SH-SY5Y (cell line): Measurements from ENCODE around the gene PHAX.

Source experiments
- GATA2 ChIP-seq: IDR thresholded peaks from 2 replicates; pipeline ENCODE4 v1.6.1; 2011; ENCODE audit warnings: mild to moderate bottlenecking, low read depth, low read length
- GATA3 ChIP-seq: IDR thresholded peaks from 2 replicates; pipeline ENCODE4 v1.6.1; 2011; ENCODE audit warnings: low read depth, mild to moderate bottlenecking, low read length, moderate library complexity

The PHAX gene, protein sequence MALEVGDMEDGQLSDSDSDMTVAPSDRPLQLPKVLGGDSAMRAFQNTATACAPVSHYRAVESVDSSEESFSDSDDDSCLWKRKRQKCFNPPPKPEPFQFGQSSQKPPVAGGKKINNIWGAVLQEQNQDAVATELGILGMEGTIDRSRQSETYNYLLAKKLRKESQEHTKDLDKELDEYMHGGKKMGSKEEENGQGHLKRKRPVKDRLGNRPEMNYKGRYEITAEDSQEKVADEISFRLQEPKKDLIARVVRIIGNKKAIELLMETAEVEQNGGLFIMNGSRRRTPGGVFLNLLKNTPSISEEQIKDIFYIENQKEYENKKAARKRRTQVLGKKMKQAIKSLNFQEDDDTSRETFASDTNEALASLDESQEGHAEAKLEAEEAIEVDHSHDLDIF

GRCh38 chr5:126600631-126601511 is at the start of gene PHAX:
PHAX (plus strand) TSS chr5:126600947; CDS start chr5:126600963, 16 bp downstream.
- no peak for TF ChIP-seq GATA2
- no peak for TF ChIP-seq GATA3

DNA sequence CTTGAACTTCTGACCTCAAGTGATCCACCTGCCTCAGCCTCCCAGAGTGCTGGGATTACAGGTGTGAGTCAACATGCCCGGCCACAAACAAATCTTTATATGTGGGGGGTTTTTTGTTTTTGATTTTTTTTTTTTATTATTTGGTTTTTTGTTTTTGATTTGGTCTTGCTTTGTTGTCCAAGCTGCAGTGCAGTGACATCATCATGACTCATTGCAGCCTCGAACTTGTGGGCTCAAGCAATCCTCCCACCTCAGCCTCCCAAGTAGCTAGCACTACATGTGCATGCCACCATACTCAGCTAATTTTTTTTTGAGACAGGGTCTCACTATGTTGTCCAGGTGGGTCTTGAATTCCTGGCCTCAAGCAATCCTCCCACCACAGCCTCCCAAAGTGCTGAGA is 48.1 kb upstream of the PHAX start:
- no peak for TF ChIP-seq GATA2
- TF ChIP-seq GATA3: no peak

DNA sequence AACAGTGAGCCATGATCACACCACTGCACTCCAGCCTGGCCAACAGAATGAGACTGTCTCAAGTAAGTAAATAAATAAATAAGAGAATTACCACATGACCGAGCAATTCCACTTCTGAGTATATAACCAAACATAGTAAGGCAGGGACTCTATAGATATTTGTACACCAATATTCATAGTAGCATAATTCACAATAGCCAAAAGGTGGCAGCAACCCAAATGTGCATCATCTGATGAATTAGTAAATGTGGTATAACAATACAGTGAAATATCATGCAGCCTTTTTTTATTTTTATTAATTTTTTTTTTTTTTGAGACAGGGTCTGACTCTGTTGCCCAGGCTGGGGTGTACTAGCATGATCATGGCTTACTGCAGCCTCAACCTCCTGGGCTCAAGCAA is 38.8 kb upstream of the PHAX start:
- no peak for TF ChIP-seq GATA2
- TF ChIP-seq GATA3: no peak

GRCh38 chr5:126562823-126563222 is 37.9 kb upstream of the PHAX start:
- TF ChIP-seq GATA2: no peak

GRCh38 chr5:126568206-126568755 is 32.5 kb upstream of the PHAX start:
- TF ChIP-seq GATA3 (no peak), GATA2 (no peak)

- TF ChIP-seq GATA3 (no peak), GATA2 (no peak)
Observed at GRCh38 chr5:126575644-126576043, 25.1 kb upstream of the PHAX start.

GRCh38 chr5:126576974-126577373 is 23.8 kb upstream of the PHAX start:
- no peak for TF ChIP-seq GATA3
- TF ChIP-seq GATA2: no peak

DNA sequence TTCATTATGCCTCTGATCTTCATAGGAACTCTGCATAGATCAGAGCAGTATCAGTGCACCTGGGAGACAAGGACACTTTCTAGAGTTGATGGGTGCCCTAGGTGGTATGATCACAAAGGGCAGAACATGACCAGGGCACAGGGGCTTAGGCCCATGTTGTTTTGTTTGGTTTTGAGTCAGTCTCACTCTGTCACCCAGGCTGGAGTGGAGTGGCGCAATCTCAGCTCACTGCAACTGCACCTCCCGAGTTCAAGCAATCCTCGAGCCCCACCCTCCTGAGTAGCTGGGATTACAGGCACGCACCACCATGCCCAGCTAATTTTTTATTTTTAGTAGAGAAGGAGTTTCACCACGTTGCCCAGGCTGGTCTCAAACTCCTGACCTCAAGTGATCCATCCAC is 23.3 kb upstream of the PHAX start:
- TF ChIP-seq GATA2 (no peak), GATA3 (no peak)

DNA sequence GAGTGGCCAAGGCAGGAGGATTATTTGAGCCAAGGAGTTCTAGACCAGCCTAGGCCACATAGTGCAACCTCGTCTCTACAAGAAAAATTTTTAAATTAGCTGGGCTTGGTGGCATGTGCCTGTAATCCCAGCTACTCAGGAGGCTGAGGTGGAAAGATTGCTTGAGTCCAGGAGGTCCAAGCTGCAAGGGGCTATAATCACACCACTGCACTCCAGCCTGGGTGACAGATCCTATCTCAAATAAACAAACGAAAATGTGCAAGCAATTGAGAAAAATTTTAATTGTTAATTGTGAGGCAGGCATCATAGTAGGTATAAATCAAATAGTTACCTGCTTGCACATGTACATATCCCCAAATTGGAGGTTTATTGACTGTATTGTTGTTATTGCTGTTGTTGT is 21.0 kb upstream of the PHAX start:
- no peak for TF ChIP-seq GATA2
- no peak for TF ChIP-seq GATA3

- no peak for TF ChIP-seq GATA3
- TF ChIP-seq GATA2: no peak
Observed at GRCh38 chr5:126583761-126584160, 17.0 kb upstream of the PHAX start.

DNA sequence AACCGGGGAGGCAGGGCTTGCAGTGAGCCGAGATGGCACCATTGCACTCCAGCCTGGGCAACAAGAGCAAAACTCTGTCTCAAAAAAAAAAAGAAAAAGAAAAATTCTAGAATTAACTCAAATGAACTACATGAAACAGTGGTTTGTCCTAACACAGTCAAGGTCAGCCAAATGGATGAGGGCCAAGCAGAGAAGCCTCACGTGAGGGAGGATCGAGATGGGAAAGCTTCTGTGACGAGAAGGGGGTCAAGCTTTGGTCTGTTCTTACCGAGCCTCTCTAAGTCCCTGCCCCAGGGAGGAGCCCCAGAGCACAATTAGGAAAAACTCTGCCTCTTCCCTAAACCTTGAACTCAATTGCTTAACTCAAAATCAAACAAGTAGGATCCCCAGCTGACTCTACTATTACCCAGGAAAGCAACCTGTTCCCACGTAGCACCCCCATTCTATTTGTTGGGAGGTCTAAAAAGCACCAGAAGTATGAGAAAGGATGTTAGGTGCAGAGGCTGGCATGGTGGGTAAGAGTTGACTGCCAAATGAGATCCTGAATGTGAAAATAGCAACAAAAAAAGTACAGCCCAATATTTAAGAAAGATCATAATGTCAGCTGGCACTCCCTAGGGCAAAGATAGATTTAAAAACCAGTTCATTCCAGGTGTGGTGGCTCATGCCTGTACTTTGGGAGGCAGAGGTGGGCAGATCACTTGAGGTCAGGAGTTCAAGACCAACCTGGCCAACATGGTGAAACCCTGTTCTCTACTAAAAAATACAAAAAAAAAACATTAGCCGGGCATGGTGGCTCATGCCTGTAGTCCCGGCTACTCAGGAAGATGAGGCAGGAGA is 13.0 kb upstream of the PHAX start:
- TF ChIP-seq GATA2: no peak
- TF ChIP-seq GATA3: no peak

GRCh38 chr5:126589536-126590297 is 11.0 kb upstream of the PHAX start:
- TF ChIP-seq GATA3: no peak
- no peak for TF ChIP-seq GATA2

GRCh38 chr5:126591549-126591948 is 9.2 kb upstream of the PHAX start:
- TF ChIP-seq GATA3 (no peak), GATA2 (no peak)
